Daoy (cell line): ENCODE data around the gene FASTK. TPM values are rescaled to one million over a fixed set of nuclear protein-coding genes. Genes with fewer than 3 reads are reported as not detected.
A peak's percentile ranks its signal among the peaks of the same experiment; 100 is the strongest.

Experiments used
- DNase-seq: peaks from one replicate; pipeline ENCODE4 v3.0.0-alpha.2; 2015; ENCODE audit warnings: low read depth
- total RNA-seq: library from RNA; depleted of rRNA; stranded (reverse); fragments of >200 nt; shearing (Covaris generic); gene quantifications from 2 replicates; pipeline ENCODE4 v1.2.3, GENCODE V29; 2014

The FASTK gene
- total RNA-seq, 1 experiment from 2014 or later: 111 TPM

- no peak for DNase-seq
These were observed 19.0 kb upstream of the FASTK start for GRCh38 chr7:151099486-151100211.

GRCh38 chr7:151095828-151096475 lies 15.3 kb upstream of the FASTK start:
- no peak for DNase-seq

- DNase-seq: no peak
These were observed 14.7 kb upstream of the FASTK start for GRCh38 chr7:151095123-151095797.

GRCh38 chr7:151094675-151095074 lies 14.1 kb upstream of the FASTK start:
- no peak for DNase-seq

GRCh38 chr7:151093748-151094147 lies 13.1 kb upstream of the FASTK start:
- DNase-seq: no peak

- no peak for DNase-seq
These were observed 11.4 kb upstream of the FASTK start for GRCh38 chr7:151091988-151092387.

- DNase-seq: no peak
These were observed 10.8 kb upstream of the FASTK start for GRCh38 chr7:151091431-151091830.

GRCh38 chr7:151091003-151091402 lies 10.4 kb upstream of the FASTK start:
- no peak for DNase-seq

GRCh38 chr7:151089893-151090730 lies 9.5 kb upstream of the FASTK start:
- DNase-seq: no peak

- DNase-seq: peak; percentile 79
These were observed 8.5 kb upstream of the FASTK start for GRCh38 chr7:151088856-151089699.

- peak; percentile 51 for DNase-seq
These were observed 7.6 kb upstream of the FASTK start for GRCh38 chr7:151088019-151088855.

- DNase-seq: peak; percentile 78
These were observed 6.8 kb upstream of the FASTK start for GRCh38 chr7:151087245-151088018.

GRCh38 chr7:151086802-151087244 lies 6.2 kb upstream of the FASTK start:
- DNase-seq: peak; percentile 65

GRCh38 chr7:151085691-151086620 lies 5.3 kb upstream of the FASTK start, which contains the start of gene AGAP3:
AGAP3 (plus strand) TSS chr7:151086475; CDS start chr7:151086742, 267 bp downstream.
- DNase-seq: peak; percentile 91

GRCh38 chr7:151085329-151085690 lies 4.7 kb upstream of the FASTK start:
- DNase-seq: no peak

- DNase-seq: no peak
These were observed 3.2 kb upstream of the FASTK start for GRCh38 chr7:151083824-151084160.

GRCh38 chr7:151083071-151083823 lies 2.6 kb upstream of the FASTK start, which contains the start of gene TMUB1:
TMUB1 (minus strand) TSS chr7:151083493; CDS start chr7:151082563, 930 bp downstream.
- DNase-seq: peak; percentile 83
